Ureter (tissue), 1 donor: ENCODE data around the gene MAML2. TPM values are rescaled to one million over a fixed set of nuclear protein-coding genes. Genes with fewer than 3 reads are reported as not detected.

Source experiments
- DNase-seq: peaks from one replicate; pipeline ENCODE4 v3.0.0-alpha.2; 2020; ENCODE audit warnings: low spot score
- total RNA-seq: library from RNA; stranded (reverse); gene quantifications from one replicate; pipeline ENCODE4 v1.2.4, GENCODE V29; 2023
- donor health status: DM: yes; HTN: yes; CAD: no.

Gene MAML2
- total RNA-seq, 1 donor from 2014 or later, result 35.8 TPM

GRCh38 chr11:96012086-96012824 lies 330.7 kb downstream of the MAML2 start:
- no peak for DNase-seq

GRCh38 chr11:96010683-96011082 lies 332.3 kb downstream of the MAML2 start:
- no peak for DNase-seq

- no peak for DNase-seq
Observed at GRCh38 chr11:96008161-96008720, 334.8 kb downstream of the MAML2 start.

- no peak for DNase-seq
Observed at GRCh38 chr11:96006037-96006436, 337.0 kb downstream of the MAML2 start.

- DNase-seq, result no peak
Observed at GRCh38 chr11:96004862-96005261, 338.1 kb downstream of the MAML2 start.

- no peak for DNase-seq
Observed at GRCh38 chr11:96002754-96003290, 340.2 kb downstream of the MAML2 start.

GRCh38 chr11:96002339-96002738 lies 340.7 kb downstream of the MAML2 start:
- DNase-seq, result no peak

GRCh38 chr11:96001037-96001436 lies 342.0 kb downstream of the MAML2 start:
- DNase-seq, result peak; percentile 86

GRCh38 chr11:95999711-96000406 lies 343.1 kb downstream of the MAML2 start:
- DNase-seq, result no peak

- DNase-seq, result no peak
Observed at GRCh38 chr11:95996621-95997235, 346.3 kb downstream of the MAML2 start.

GRCh38 chr11:95994329-95994728 lies 348.7 kb downstream of the MAML2 start:
- no peak for DNase-seq

- no peak for DNase-seq
Observed at GRCh38 chr11:95993438-95994298, 349.3 kb downstream of the MAML2 start.

- DNase-seq, result no peak
Observed at GRCh38 chr11:95991545-95991944, 351.4 kb downstream of the MAML2 start.

- no peak for DNase-seq
Observed at GRCh38 chr11:95991101-95991500, 351.9 kb downstream of the MAML2 start.

- DNase-seq, result no peak
Observed at GRCh38 chr11:95989780-95990179, 353.2 kb downstream of the MAML2 start.

GRCh38 chr11:95989076-95989605 lies 353.9 kb downstream of the MAML2 start:
- no peak for DNase-seq

- no peak for DNase-seq
Observed at GRCh38 chr11:95985174-95985808, 357.7 kb downstream of the MAML2 start.

- DNase-seq, result no peak
Observed at GRCh38 chr11:95984072-95984471, 358.9 kb downstream of the MAML2 start.

GRCh38 chr11:95977534-95978174 lies 365.3 kb downstream of the MAML2 start:
- no peak for DNase-seq

GRCh38 chr11:95976550-95976949 lies 366.4 kb downstream of the MAML2 start:
- no peak for DNase-seq
